Measurements from ENCODE around the gene CXCR3.

The CXCR3 gene

DNA sequence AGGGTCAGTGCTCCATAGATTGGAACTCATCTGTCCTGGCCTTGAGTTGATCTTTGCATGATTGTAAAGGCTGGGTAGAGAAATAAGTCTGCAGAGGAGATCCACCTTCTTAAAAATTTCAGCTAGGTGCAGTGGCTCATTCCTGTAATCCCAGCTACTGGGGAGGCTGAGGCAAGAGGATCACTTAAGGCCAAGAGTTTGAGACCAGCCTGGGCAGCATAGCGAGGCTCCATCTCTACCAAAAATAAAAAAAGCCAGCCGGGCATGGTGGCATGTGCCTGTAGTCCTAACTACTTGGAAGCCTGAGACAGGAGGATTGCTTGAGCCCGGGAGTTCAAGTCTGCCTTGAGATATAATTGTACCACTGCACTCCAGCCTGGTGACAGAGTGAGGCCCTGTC lies 476 bp upstream of the CXCR3 start:
- no peaks in the 10 kb centered on the region for H3K79me2 ChIP-seq (ENCODE audit: control insufficient read depth, low read length)
- TF ChIP-seq CTCF (IDR thresholded peaks at IDR 0.05; ENCODE audit: low read depth, low read length, poor library complexity, severe bottlenecking) (no peak), EZH2phosphoT487 (IDR thresholded peaks at IDR 0.05; ENCODE audit: borderline replicate concordance, low read length) (no peak)
- H3K4me3 ChIP-seq (ENCODE audit: low read length), result no peak overlapping the region
- peaks cover 17% of the 10 kb centered on the region for H3K4me1 ChIP-seq (ENCODE audit: control insufficient read depth, low read length)
- no peak overlapping the region for H3K27ac ChIP-seq (ENCODE audit: low read depth, low read length)
- H4K20me1 ChIP-seq (ENCODE audit: control insufficient read depth, insufficient read depth, low read depth, low read length), result no peaks in the 10 kb centered on the region
- H3K4me2 ChIP-seq (ENCODE audit: low read length), result no peak overlapping the region
- no peaks in the 10 kb centered on the region for H3F3A ChIP-seq (ENCODE audit: control insufficient read depth, insufficient read depth)
- H3K36me3 ChIP-seq (ENCODE audit: control insufficient read depth, low read length), result no peaks in the 10 kb centered on the region
- no peaks in the 10 kb centered on the region for H3K27me3 ChIP-seq (ENCODE audit: control insufficient read depth, low read length)
- H3K9me2 ChIP-seq (replicated peaks; ENCODE audit: control insufficient read depth, low read length), result no peaks in the 10 kb centered on the region
- no peaks in the 10 kb centered on the region for H3K9me3 ChIP-seq (ENCODE audit: control insufficient read depth, insufficient read depth, low read length)

DNA sequence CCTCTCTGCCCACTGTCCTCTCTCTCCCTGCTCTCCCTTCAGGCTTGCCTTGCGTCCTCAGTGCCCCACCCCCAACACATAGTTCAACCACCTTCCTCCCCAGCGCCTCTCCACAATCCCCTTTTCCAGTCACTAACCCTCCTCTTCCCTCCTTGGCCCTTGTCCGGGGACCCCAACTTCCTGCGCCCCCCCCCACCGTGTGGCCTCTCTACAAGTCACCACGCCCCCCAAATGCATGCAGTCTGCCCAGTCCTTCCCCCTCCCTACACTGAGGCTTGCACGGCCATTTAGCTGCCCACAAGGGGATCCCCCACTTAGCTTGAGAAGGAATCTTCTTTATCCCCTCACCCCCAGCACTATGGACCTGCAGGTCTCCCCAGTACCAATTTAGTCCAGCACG lies 569 bp downstream of the CXCR3 start:
- H3K9me2 ChIP-seq (replicated peaks; ENCODE audit: control insufficient read depth, low read length), result no peaks in the 10 kb centered on the region
- H3K79me2 ChIP-seq (ENCODE audit: control insufficient read depth, low read length), result no peaks in the 10 kb centered on the region
- H3K4me1 ChIP-seq (ENCODE audit: control insufficient read depth, low read length), result peaks cover 6% of the 10 kb centered on the region
- H4K20me1 ChIP-seq (ENCODE audit: control insufficient read depth, insufficient read depth, low read depth, low read length), result no peaks in the 10 kb centered on the region
- no peak overlapping the region for H3K27ac ChIP-seq (ENCODE audit: low read depth, low read length)
- H3F3A ChIP-seq (ENCODE audit: control insufficient read depth, insufficient read depth), result no peaks in the 10 kb centered on the region
- H3K4me3 ChIP-seq (ENCODE audit: low read length), result no peak overlapping the region
- H3K36me3 ChIP-seq (ENCODE audit: control insufficient read depth, low read length), result no peaks in the 10 kb centered on the region
- H3K9me3 ChIP-seq (ENCODE audit: control insufficient read depth, insufficient read depth, low read length), result no peaks in the 10 kb centered on the region
- no peak overlapping the region for H3K4me2 ChIP-seq (ENCODE audit: low read length)
- no peaks in the 10 kb centered on the region for H3K27me3 ChIP-seq (ENCODE audit: control insufficient read depth, low read length)
- TF ChIP-seq EZH2phosphoT487 (IDR thresholded peaks at IDR 0.05; ENCODE audit: borderline replicate concordance, low read length) (no peak), CTCF (IDR thresholded peaks at IDR 0.05; ENCODE audit: low read depth, low read length, poor library complexity, severe bottlenecking) (no peak)

DNA sequence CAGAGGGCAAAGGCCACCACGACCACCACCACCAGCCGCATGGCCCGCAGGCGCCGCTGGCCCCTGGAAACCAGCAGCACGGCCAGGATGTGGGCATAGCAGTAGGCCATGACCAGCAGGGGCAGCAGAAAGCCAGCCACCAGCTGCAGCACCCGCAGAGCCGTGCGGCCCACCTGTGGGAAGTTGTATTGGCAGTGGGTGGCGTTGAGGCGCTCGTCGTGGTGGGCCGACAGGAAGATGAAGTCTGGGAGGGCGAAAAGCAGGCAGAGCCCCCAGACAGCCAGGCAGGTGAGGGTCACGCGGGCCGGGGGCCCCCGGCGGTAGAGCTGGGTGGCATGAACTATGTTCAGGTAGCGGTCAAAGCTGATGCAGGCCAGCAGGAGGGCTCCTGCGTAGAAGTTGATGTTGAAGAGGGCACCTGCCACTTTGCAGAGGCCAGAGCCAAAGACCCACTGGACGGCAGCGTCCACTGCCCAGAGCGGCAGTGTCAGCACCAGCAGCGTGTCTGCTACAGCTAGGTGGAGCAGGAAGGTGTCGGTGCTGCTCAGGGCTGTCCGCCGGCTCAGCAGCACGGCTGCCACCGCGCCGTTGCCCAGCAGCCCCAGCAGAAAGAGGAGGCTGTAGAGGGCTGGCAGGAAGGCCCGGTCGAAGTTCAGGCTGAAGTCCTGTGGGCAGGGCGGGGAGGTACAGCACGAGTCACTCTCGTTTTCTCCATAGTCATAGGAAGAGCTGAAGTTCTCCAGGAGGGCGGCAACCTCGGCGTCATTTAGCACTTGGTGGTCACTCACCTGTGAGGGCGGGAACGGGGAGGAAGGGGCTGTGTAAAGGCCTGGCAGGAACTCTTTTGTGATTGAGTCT lies 1.4 kb downstream of the CXCR3 start:
- Histone ChIP-seq H3K4me2 (ENCODE audit: low read length) (no peak overlapping the region), H3K4me3 (ENCODE audit: low read length) (no peak overlapping the region), H3F3A (ENCODE audit: control insufficient read depth, insufficient read depth) (no peaks in the 10 kb centered on the region), H3K27me3 (ENCODE audit: control insufficient read depth, low read length) (no peaks in the 10 kb centered on the region), H3K9me2 (replicated peaks; ENCODE audit: control insufficient read depth, low read length) (no peaks in the 10 kb centered on the region), H3K79me2 (ENCODE audit: control insufficient read depth, low read length) (no peaks in the 10 kb centered on the region), H3K4me1 (ENCODE audit: control insufficient read depth, low read length) (no peaks in the 10 kb centered on the region), H4K20me1 (ENCODE audit: control insufficient read depth, insufficient read depth, low read depth, low read length) (no peaks in the 10 kb centered on the region), H3K9me3 (ENCODE audit: control insufficient read depth, insufficient read depth, low read length) (no peaks in the 10 kb centered on the region), H3K27ac (ENCODE audit: low read depth, low read length) (no peak overlapping the region), H3K36me3 (ENCODE audit: control insufficient read depth, low read length) (no peaks in the 10 kb centered on the region)
- TF ChIP-seq CTCF (IDR thresholded peaks at IDR 0.05; ENCODE audit: low read depth, low read length, poor library complexity, severe bottlenecking), result no peak
- TF ChIP-seq EZH2phosphoT487 (IDR thresholded peaks at IDR 0.05; ENCODE audit: borderline replicate concordance, low read length), result no peak
